CD4-positive, alpha-beta T cell (primary cell): ENCODE results near the gene CCDC12. TPM values are rescaled to one million over a fixed set of nuclear protein-coding genes. Genes with fewer than 3 reads are reported as not detected.
A peak's percentile ranks its signal among the peaks of the same experiment; 100 is the strongest.

ENCODE experiments used
- ATAC-seq: fragments of 200-7000 bp; cut with Tn5 transposase; one replicate; pipeline ENCODE4 v1.10.0; 2022; ENCODE audit warnings: mild to moderate bottlenecking; ENCODE audit not compliant: poor library complexity
- CTCF ChIA-PET: fragments of 350-600 bp; sonication (Branson Sonifier 250); formaldehyde crosslinking; loops from one replicate; lab custom pipeline; 2021; ENCODE audit warnings: antibody characterized with exemption, inconsistent platforms; lab: Charles Lee
- POLR2A ChIA-PET: fragments of 350-600 bp; sonication (Branson Sonifier 250); formaldehyde crosslinking; loops from one replicate; lab custom pipeline; 2021; ENCODE audit warnings: antibody characterized with exemption, inconsistent platforms; lab: Charles Lee
- DNase-seq, 14 experiments: peaks; one replicate each; pipeline ENCODE4 v3.0.0-alpha.2; 2013 to 2020; ENCODE audit warnings: mixed read lengths in 2 of 14
- H3K27ac ChIP-seq, 2 donors: one replicate each; pipeline versions ENCODE4 v1.5.1 to v1.7.0; 2013; ENCODE audit warnings: low read length in 2 of 2, low read depth in 1 of 2, mild to moderate bottlenecking in 1 of 2
- H3K27me3 ChIP-seq, 2 experiments: 1 replicate in 1 of 2; 2 replicates in 1 of 2; pipeline versions ENCODE4 v1.6.1 to v1.7.0; 2013; ENCODE audit warnings: low read length in 2 of 2, control low read depth in 1 of 2, mild to moderate bottlenecking in 1 of 2, moderate library complexity in 1 of 2; ENCODE audit not compliant: insufficient read depth in 2 of 2, control insufficient read depth in 1 of 2
- H3K36me3 ChIP-seq: one replicate; pipeline ENCODE4 v1.6.1; 2013; ENCODE audit warnings: low read length, control low read depth; ENCODE audit not compliant: insufficient read depth
- H3K4me1 ChIP-seq: one replicate; pipeline ENCODE4 v1.6.1; 2013; ENCODE audit warnings: low read length, control low read depth; ENCODE audit not compliant: insufficient read depth
- H3K4me3 ChIP-seq: one replicate; pipeline ENCODE4 v1.5.1; 2013; ENCODE audit warnings: mild to moderate bottlenecking, low read length, moderate library complexity
- H3K9me3 ChIP-seq, 2 experiments: 1 replicate in 1 of 2; 2 replicates in 1 of 2; pipeline versions ENCODE4 v1.6.1 to v1.7.0; 2013; ENCODE audit warnings: low read length in 2 of 2, mild to moderate bottlenecking in 2 of 2, control low read depth in 1 of 2, moderate library complexity in 1 of 2; ENCODE audit not compliant: control insufficient read depth in 1 of 2, insufficient read depth in 1 of 2
- H3K27ac Mint-ChIP-seq: one replicate; pipeline ENCODE4 v1.8.0; 2020; ENCODE audit warnings: mixed read lengths
- H3K27me3 Mint-ChIP-seq: one replicate; pipeline ENCODE4 v1.8.0; 2021; ENCODE audit warnings: mixed read lengths
- H3K36me3 Mint-ChIP-seq: one replicate; pipeline ENCODE4 v1.8.0; 2021; ENCODE audit warnings: low read depth, mixed read lengths
- H3K4me1 Mint-ChIP-seq: one replicate; pipeline ENCODE4 v1.8.0; 2021; ENCODE audit warnings: low read depth, mixed read lengths
- H3K4me3 Mint-ChIP-seq: one replicate; pipeline ENCODE4 v1.8.0; 2020; ENCODE audit warnings: mild to moderate bottlenecking, mixed read lengths
- H3K9me3 Mint-ChIP-seq: one replicate; pipeline ENCODE4 v1.8.0; 2020; ENCODE audit warnings: mixed read lengths
- intact Hi-C, 2 experiments: fragments of 100-400 bp; cut with DNase I in 1 of 2; cut with micrococcal nuclease in 1 of 2; formaldehyde crosslinking; loops; one replicate each; pipeline versions ENCODE4 v1.15.1 to v1.9.0; 2023 to 2025; cut with DNase I, micrococcal nuclease
- total RNA-seq, 174 experiments: library from RNA in 2 of 174; stranded (reverse) in 2 of 174; gene quantifications; one replicate each; pipeline ENCODE4 v1.2.3 and lab custom pipeline; 2021 to 2026
- TF ChIP-seq, protein P1 (sequence below): fragments of 200-600 bp; IDR thresholded peaks from one replicate; pipeline ENCODE4 v1.8.0; 2022; ENCODE audit warnings: antibody characterized with exemption, mild to moderate bottlenecking

The CCDC12 gene
- total RNA-seq, 2 experiments from 2014 or later: 57.5 to 59.5 TPM

DNA sequence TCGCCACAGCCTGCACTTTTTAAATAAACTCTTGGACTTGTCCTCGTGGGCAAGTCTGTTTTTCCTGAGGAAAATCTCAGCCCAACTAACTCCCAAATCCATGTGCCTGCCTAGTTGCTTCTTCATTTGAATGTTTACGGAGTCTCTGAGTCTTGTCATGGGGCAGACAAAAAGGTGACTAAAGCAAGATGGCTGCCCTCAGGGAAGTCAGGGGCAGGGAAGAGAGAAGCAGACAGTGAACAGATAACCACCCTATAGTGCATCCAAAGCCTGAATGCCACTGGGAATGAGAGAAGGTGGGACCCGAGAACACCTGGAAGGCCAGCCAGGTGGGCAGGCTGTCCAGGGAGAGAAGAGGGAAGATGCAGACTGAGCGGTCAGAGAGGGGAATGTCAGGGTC, 21.4 kb downstream of the CCDC12 start:
- no peak overlapping the region for H3K4me3 ChIP-seq
- TF ChIP-seq, protein P1, sequence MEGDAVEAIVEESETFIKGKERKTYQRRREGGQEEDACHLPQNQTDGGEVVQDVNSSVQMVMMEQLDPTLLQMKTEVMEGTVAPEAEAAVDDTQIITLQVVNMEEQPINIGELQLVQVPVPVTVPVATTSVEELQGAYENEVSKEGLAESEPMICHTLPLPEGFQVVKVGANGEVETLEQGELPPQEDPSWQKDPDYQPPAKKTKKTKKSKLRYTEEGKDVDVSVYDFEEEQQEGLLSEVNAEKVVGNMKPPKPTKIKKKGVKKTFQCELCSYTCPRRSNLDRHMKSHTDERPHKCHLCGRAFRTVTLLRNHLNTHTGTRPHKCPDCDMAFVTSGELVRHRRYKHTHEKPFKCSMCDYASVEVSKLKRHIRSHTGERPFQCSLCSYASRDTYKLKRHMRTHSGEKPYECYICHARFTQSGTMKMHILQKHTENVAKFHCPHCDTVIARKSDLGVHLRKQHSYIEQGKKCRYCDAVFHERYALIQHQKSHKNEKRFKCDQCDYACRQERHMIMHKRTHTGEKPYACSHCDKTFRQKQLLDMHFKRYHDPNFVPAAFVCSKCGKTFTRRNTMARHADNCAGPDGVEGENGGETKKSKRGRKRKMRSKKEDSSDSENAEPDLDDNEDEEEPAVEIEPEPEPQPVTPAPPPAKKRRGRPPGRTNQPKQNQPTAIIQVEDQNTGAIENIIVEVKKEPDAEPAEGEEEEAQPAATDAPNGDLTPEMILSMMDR: no peak
- H3K27me3 Mint-ChIP-seq: no peaks in the 10 kb centered on the region
- H3K27me3 ChIP-seq: no peaks in the 10 kb centered on the region
- intact Hi-C loops: no loop called here
- DNase-seq (no peak), ATAC-seq (no peak)
- ChIA-PET CTCF (no interaction called here), POLR2A (interaction anchor here (1.0 to 1.1 kb wide), 2 partner anchors 15 to 24 kb away, joined by 3 to 4 read pairs; partner anchors contain the start of gene NBEAL2)
- no peaks in the 10 kb centered on the region for H3K36me3 ChIP-seq
- peaks cover 90% of the 10 kb centered on the region for H3K4me1 ChIP-seq
- H3K27ac ChIP-seq: no peak overlapping the region
- no peaks in the 10 kb centered on the region for H3K9me3 ChIP-seq
- peaks cover 95% of the 10 kb centered on the region for H3K4me1 Mint-ChIP-seq
- peak overlapping the region; percentile 52 for H3K27ac Mint-ChIP-seq
- H3K4me3 Mint-ChIP-seq: peak overlapping the region; percentile 31
- H3K36me3 Mint-ChIP-seq: peaks cover 6% of the 10 kb centered on the region
- no peaks in the 10 kb centered on the region for H3K9me3 Mint-ChIP-seq

DNA sequence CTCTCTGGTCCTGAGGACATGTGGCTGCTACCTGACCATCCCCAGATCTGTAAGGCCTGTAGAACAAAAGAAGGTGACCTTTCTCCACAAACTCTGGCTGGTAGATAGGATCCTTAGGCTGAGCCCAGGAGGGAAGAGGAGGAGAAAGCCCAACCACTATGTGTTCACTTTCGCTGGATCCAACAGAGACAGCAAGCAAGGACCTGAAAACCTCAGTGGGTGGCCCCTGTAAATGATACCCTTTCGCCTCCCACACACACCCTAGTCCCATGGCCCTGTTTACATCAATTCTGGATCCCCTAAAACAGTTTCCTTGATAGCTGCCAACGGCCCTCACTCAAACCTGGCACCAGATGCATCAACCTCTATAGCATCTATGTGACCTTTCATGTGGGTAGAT, 22.4 kb downstream of the CCDC12 start:
- peak overlapping the region; percentile 52 for H3K27ac Mint-ChIP-seq
- no peak for ATAC-seq

DNA sequence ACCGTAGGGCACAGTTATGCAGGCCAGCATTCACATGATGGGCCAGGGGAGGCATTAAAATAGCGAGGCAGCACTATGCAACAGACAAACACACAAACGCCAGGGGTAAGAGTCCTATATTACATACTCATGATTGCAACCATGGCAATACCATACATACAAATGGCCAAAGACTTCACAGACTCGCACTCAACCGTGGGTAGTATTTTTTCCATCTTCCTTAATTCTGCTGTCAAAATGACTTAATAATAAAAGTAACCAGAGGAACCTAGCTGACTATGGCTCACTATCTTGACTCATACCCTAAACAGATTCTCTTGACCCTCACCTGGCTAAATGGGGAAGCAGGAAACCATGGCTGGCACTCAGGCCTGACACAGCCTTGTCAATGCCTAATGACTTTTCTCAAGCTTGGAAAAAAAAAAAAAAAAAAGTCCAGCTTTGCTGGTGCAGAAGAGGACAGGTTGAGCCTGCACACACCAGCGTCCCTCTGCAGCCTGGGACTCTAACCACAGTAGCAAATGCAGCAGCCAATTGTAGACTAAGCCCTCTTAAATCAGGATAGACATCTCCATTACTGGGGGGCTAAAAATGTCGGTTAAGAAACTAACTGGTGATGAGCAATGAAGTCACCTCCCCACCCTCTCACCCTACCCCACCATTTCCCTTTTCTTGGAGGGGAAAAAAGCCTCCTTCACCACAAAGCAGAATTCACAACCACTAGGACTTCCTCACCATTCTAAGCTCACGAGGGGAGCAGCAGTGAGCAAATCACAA, 23.1 kb downstream of the CCDC12 start:
- Histone ChIP-seq H3K4me3 (no peak overlapping the region), H3K27ac (peak overlapping the region in 1 of 2 donors; percentile 3), H3K36me3 (no peaks in the 10 kb centered on the region), H3K27me3 (no peaks in the 10 kb centered on the region), H3K4me1 (peaks cover 90% of the 10 kb centered on the region), H3K9me3 (no peaks in the 10 kb centered on the region)
- DNase-seq (peak in 4 of 14 experiments; percentile 17 to 73 (median 48)), ATAC-seq (peak; percentile 55)
- TF ChIP-seq, protein P1: no peak
- H3K4me1 Mint-ChIP-seq: peaks cover 93% of the 10 kb centered on the region
- H3K27me3 Mint-ChIP-seq: no peaks in the 10 kb centered on the region
- peak overlapping the region; percentile 52 for H3K27ac Mint-ChIP-seq
- ChIA-PET CTCF (interaction anchor here (0.9 kb wide), 1 partner anchor 44 kb away, joined by 3 read pairs; no protein-coding TSS in a partner anchor), POLR2A (interaction anchor here (0.6 to 1.2 kb wide), 2 partner anchors 23 to 274 kb away, joined by 3 read pairs; no protein-coding TSS in a partner anchor)
- peaks cover 1% of the 10 kb centered on the region for H3K36me3 Mint-ChIP-seq
- H3K9me3 Mint-ChIP-seq: no peaks in the 10 kb centered on the region
- H3K4me3 Mint-ChIP-seq: peak overlapping the region; percentile 23
- intact Hi-C loops: no loop called here

More for the DNA sequence above, 22.4 kb downstream of the CCDC12 start:
- TF ChIP-seq, protein P1: no peak
- Histone ChIP-seq H3K4me1 (peaks cover 90% of the 10 kb centered on the region), H3K4me3 (no peak overlapping the region), H3K27ac (peak overlapping the region in 1 of 2 donors; percentile 7), H3K9me3 (no peaks in the 10 kb centered on the region), H3K36me3 (no peaks in the 10 kb centered on the region), H3K27me3 (no peaks in the 10 kb centered on the region)
- H3K4me3 Mint-ChIP-seq: peak overlapping the region; percentile 66
- POLR2A ChIA-PET: interaction anchor here (0.6 to 1.1 kb wide), 2 partner anchors 22 to 25 kb away, joined by 3 to 4 read pairs; partner anchors contain the start of gene NBEAL2
- H3K9me3 Mint-ChIP-seq: no peaks in the 10 kb centered on the region
- no peaks in the 10 kb centered on the region for H3K27me3 Mint-ChIP-seq
- CTCF ChIA-PET: no interaction called here
- peaks cover 6% of the 10 kb centered on the region for H3K36me3 Mint-ChIP-seq
- intact Hi-C loops: no loop called here
- DNase-seq: no peak
- H3K4me1 Mint-ChIP-seq: peaks cover 93% of the 10 kb centered on the region
